ENCODE measurements around the gene FZD10. TPM values are rescaled to one million over a fixed set of nuclear protein-coding genes. Genes with fewer than 3 reads are reported as not detected.

Gene FZD10
- total and polyA plus RNA-seq, 2 of the 8 experiments (the other 6 are each of a cell fraction or from before 2014, with no cell fraction given) = 0.11 to 0.60 TPM

GRCh38 chr12:130147875-130148596 is 14.2 kb upstream of the FZD10 start (continued):
- TF ChIP-seq CHD7 (IDR thresholded peaks at IDR 0.05; ENCODE audit: insufficient replicate concordance, low read length) (no peak), BRCA1 (IDR thresholded peaks at IDR 0.05; ENCODE audit: low read depth, low read length) (no peak), SRF (IDR thresholded peaks at IDR 0.05; ENCODE audit: low read depth, low read length) (no peak), RAD21 (IDR thresholded peaks at IDR 0.05 in 1 of 2, conservative IDR thresholded peaks at IDR 0.05 in 1 of 2; ENCODE audit: low read depth in 2 of 2, low read length in 2 of 2) (no peak), RBBP5 (IDR thresholded peaks at IDR 0.05; ENCODE audit: borderline replicate concordance, low read depth, low read length) (no peak), FOSL1 (IDR thresholded peaks at IDR 0.05; ENCODE audit: insufficient read depth, low read depth, low read length) (no peak), SIRT6 (IDR thresholded peaks at IDR 0.05; ENCODE audit: low read length) (no peak), POLR2A (IDR thresholded peaks at IDR 0.05; ENCODE audit: control extremely low read depth in 1 of 2, low read depth in 2 of 2, low read length in 2 of 2) (no peak), NRF1 (IDR thresholded peaks at IDR 0.05; ENCODE audit: low read depth, low read length) (no peak), YY1 (IDR thresholded peaks at IDR 0.05; ENCODE audit: low read depth, low read length) (no peak), SP1 (IDR thresholded peaks at IDR 0.05; ENCODE audit: low read depth, low read length) (no peak)
